ENCODE results near the gene MTHFR. TPM values are rescaled to one million over a fixed set of nuclear protein-coding genes. Genes with fewer than 3 reads are reported as not detected.

MTHFR gene
- total RNA-seq, 6 donors from 2014 or later: 51.5 to 163 (median 58.2) TPM

- WGBS, 2 donors: 85 to 92% methylated on average over 6 of the region's 6 CpGs
- DNase-seq: peak in 1 of 2 donors; percentile 37
- ATAC-seq (ENCODE audit: low FRiP score in 2 of 2): no peak
- Histone ChIP-seq H3K27ac (no peak overlapping the region), H3K4me1 (peaks cover 20 to 31% (median 29%) of the 10 kb centered on the region in 4 donors), H3K36me3 (no peaks in the 10 kb centered on the region), H3K9me3 (no peaks in the 10 kb centered on the region), H3K4me3 (no peak overlapping the region), H3K27me3 (no peaks in the 10 kb centered on the region)
- no peak for TF ChIP-seq POLR2A (IDR thresholded peaks at IDR 0.05)
- no peak for TF ChIP-seq EP300 (IDR thresholded peaks at IDR 0.05)
- TF ChIP-seq CTCF (IDR thresholded peaks at IDR 0.05): no peak
- TF ChIP-seq POLR2AphosphoS5 (IDR thresholded peaks at IDR 0.05): no peak
These were observed 23.5 kb downstream of the MTHFR start for GRCh38 chr1:11782127-11782708.

GRCh38 chr1:11781297-11781696 is 24.5 kb downstream of the MTHFR start:
- 82 to 89% methylated on average over 9 to 12 of the region's 12 CpGs for WGBS, 2 donors
- H3K27ac ChIP-seq: no peak overlapping the region
- H3K36me3 ChIP-seq: no peaks in the 10 kb centered on the region
- H3K4me3 ChIP-seq: no peak overlapping the region
- no peaks in the 10 kb centered on the region for H3K9me3 ChIP-seq
- no peak for ATAC-seq (ENCODE audit: low FRiP score in 2 of 2)
- H3K4me1 ChIP-seq: peaks cover 12 to 22% (median 20%) of the 10 kb centered on the region in 4 donors
- TF ChIP-seq POLR2AphosphoS5 (IDR thresholded peaks at IDR 0.05) (no peak), POLR2A (IDR thresholded peaks at IDR 0.05) (no peak), EP300 (IDR thresholded peaks at IDR 0.05) (no peak), CTCF (IDR thresholded peaks at IDR 0.05) (no peak)
- H3K27me3 ChIP-seq: no peaks in the 10 kb centered on the region
- no peak for DNase-seq

GRCh38 chr1:11780380-11781147 is 25.2 kb downstream of the MTHFR start:
- ATAC-seq (ENCODE audit: low FRiP score in 2 of 2) (no peak), DNase-seq (no peak)
- no peaks in the 10 kb centered on the region for H3K9me3 ChIP-seq
- TF ChIP-seq POLR2A (IDR thresholded peaks at IDR 0.05): no peak
- TF ChIP-seq EP300 (IDR thresholded peaks at IDR 0.05): no peak
- no peak for TF ChIP-seq POLR2AphosphoS5 (IDR thresholded peaks at IDR 0.05)
- no peak for TF ChIP-seq CTCF (IDR thresholded peaks at IDR 0.05)
- H3K4me3 ChIP-seq: no peak overlapping the region
- no peaks in the 10 kb centered on the region for H3K36me3 ChIP-seq
- H3K4me1 ChIP-seq: peaks cover 10 to 14% (median 13%) of the 10 kb centered on the region in 4 donors
- H3K27ac ChIP-seq: no peak overlapping the region
- no peaks in the 10 kb centered on the region for H3K27me3 ChIP-seq
- WGBS, 2 donors: 81 to 94% methylated on average over 9 to 10 of the region's 10 CpGs

GRCh38 chr1:11779715-11780379 is 25.9 kb downstream of the MTHFR start:
- Histone ChIP-seq H3K36me3 (no peaks in the 10 kb centered on the region), H3K27ac (no peak overlapping the region), H3K4me1 (peaks cover 3 to 7% (median 6%) of the 10 kb centered on the region in 4 donors), H3K4me3 (no peak overlapping the region), H3K27me3 (no peaks in the 10 kb centered on the region), H3K9me3 (no peaks in the 10 kb centered on the region)
- no peak for TF ChIP-seq POLR2A (IDR thresholded peaks at IDR 0.05)
- no peak for TF ChIP-seq CTCF (IDR thresholded peaks at IDR 0.05)
- TF ChIP-seq POLR2AphosphoS5 (IDR thresholded peaks at IDR 0.05): no peak
- DNase-seq (peak in 1 of 2 donors; percentile 77), ATAC-seq (ENCODE audit: low FRiP score in 2 of 2) (no peak)
- 84 to 94% methylated on average over 2 to 13 of the region's 13 CpGs for WGBS, 2 donors

All from upper lobe of left lung (tissue), 6 donors.